Breast epithelium (tissue), 4 donors: ENCODE results near the gene ADAM30. TPM values are rescaled to one million over a fixed set of nuclear protein-coding genes. Genes with fewer than 3 reads are reported as not detected.
A peak's percentile ranks its signal among the peaks of the same experiment; 100 is the strongest.

Experiments
- DNase-seq, 2 donors: peaks; one replicate each; pipeline ENCODE4 v3.0.0-alpha.2; 2019; ENCODE audit warnings: low spot score in 2 of 2
- H3K27ac ChIP-seq, 2 donors: fragments of 200-600 bp; sonication (generic) in 1 of 2; one replicate each; pipeline ENCODE4 v1.5.1; 2016 to 2019; ENCODE audit warnings: mild to moderate bottlenecking in 1 of 2
- H3K27me3 ChIP-seq, 2 donors: fragments of 200-600 bp; sonication (generic) in 1 of 2; one replicate each; pipeline versions ENCODE4 v1.5.1 to v1.6.0; 2017 to 2019; ENCODE audit warnings: control low read depth in 1 of 2, mild to moderate bottlenecking in 1 of 2
- H3K36me3 ChIP-seq: fragments of 200-600 bp; one replicate; pipeline ENCODE4 v1.5.1; 2019
- H3K4me1 ChIP-seq, 2 donors: fragments of 200-600 bp; sonication (generic); one replicate each; pipeline ENCODE4 v1.5.1; 2016 to 2019; ENCODE audit warnings: control low read depth in 1 of 2
- H3K4me3 ChIP-seq, 3 donors: fragments of 200-600 bp; sonication (generic); 1 replicate in 2 of 3; 2 replicates in 1 of 3; pipeline ENCODE4 v1.5.1; 2016 to 2019; ENCODE audit warnings: mild to moderate bottlenecking in 3 of 3, moderate library complexity in 2 of 3
- H3K9me3 ChIP-seq, 2 donors: fragments of 200-600 bp; sonication (generic) in 1 of 2; one replicate each; pipeline ENCODE4 v1.5.1; 2016 to 2019; ENCODE audit warnings: control low read depth in 1 of 2
- CTCF ChIP-seq, 3 donors: fragments of 450-650 bp; IDR thresholded peaks; one replicate each; pipeline ENCODE4 v1.5.1; 2016 to 2017; ENCODE audit warnings: antibody characterized with exemption in 3 of 3, mild to moderate bottlenecking in 3 of 3, moderate library complexity in 3 of 3
- POLR2A ChIP-seq: fragments of 450-650 bp; IDR thresholded peaks from one replicate; pipeline ENCODE4 v1.6.1; 2016; ENCODE audit warnings: antibody characterized with exemption, mild to moderate bottlenecking, moderate library complexity
- POLR2AphosphoS5 ChIP-seq, 3 donors: sonication (generic); formaldehyde crosslinking; IDR thresholded peaks; one replicate each; pipeline ENCODE4 v1.6.1; 2017; ENCODE audit warnings: antibody characterized with exemption in 3 of 3
- intact Hi-C: fragments of 100-400 bp; cut with DNase I; formaldehyde crosslinking; loops from one replicate; pipeline ENCODE4 v1.15.1; 2023; ENCODE audit warnings: low total_unique reads
- total RNA-seq, 3 donors: library from RNA; depleted of rRNA; stranded (reverse); fragments of >200 nt; gene quantifications; one replicate each; pipeline ENCODE4 v1.1.0, GENCODE V29; 2016

The ADAM30 gene
- total RNA-seq, 3 donors from 2014 or later = not detected

- H3K4me3 ChIP-seq = peak overlapping the region in 2 of 3 donors; percentile 37 to 44
- H3K27ac ChIP-seq = peak overlapping the region in 1 of 2 donors; percentile 18
- H3K36me3 ChIP-seq = no peaks in the 10 kb centered on the region
- no peaks in the 10 kb centered on the region for H3K9me3 ChIP-seq
- no peaks in the 10 kb centered on the region for H3K27me3 ChIP-seq
- no peaks in the 10 kb centered on the region for H3K4me1 ChIP-seq
- intact Hi-C loops = no loop called here
- TF ChIP-seq POLR2A = no peak
- TF ChIP-seq POLR2AphosphoS5 (IDR thresholded peaks at IDR 0.05) = no peak
- peak; percentile 45 to 81 (median 80) for TF ChIP-seq CTCF (IDR thresholded peaks at IDR 0.05)
- DNase-seq = peak; percentile 52 to 67
Measured at GRCh38 chr1:119870917-119871596, 25.3 kb downstream of the ADAM30 start.

- no peak for DNase-seq
- Histone ChIP-seq H3K4me3 (no peak overlapping the region), H3K4me1 (no peaks in the 10 kb centered on the region), H3K27ac (no peak overlapping the region), H3K9me3 (no peaks in the 10 kb centered on the region), H3K36me3 (no peaks in the 10 kb centered on the region), H3K27me3 (no peaks in the 10 kb centered on the region)
- no peak for TF ChIP-seq POLR2AphosphoS5 (IDR thresholded peaks at IDR 0.05)
- no peak for TF ChIP-seq CTCF (IDR thresholded peaks at IDR 0.05)
- no peak for TF ChIP-seq POLR2A
- intact Hi-C loops = no loop called here
Measured at GRCh38 chr1:119869995-119870394, 26.3 kb downstream of the ADAM30 start.

DNA sequence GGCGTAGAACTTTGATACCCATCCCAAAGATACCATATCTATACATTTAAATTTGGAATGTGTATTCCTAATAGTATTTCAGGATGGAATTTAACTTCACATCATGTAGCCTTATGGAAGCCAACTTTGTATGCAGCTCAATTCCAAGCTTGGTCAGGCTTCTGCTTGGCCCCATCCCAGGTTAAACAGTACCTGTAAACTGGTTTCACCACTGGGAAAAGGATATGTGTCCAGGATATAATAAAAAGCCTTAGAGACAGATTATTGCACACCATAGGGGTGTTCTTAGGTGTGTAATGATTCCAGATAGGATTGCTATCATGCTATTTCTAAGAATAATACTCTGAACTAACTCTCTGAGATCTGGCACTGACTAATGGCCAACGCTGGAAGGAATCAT, 28.1 kb downstream of the ADAM30 start:
- intact Hi-C loops = no loop called here
- no peaks in the 10 kb centered on the region for H3K36me3 ChIP-seq
- TF ChIP-seq POLR2AphosphoS5 (IDR thresholded peaks at IDR 0.05) = no peak
- TF ChIP-seq POLR2A = no peak
- TF ChIP-seq CTCF (IDR thresholded peaks at IDR 0.05) = no peak
- no peak for DNase-seq
- no peak overlapping the region for H3K4me3 ChIP-seq
- no peaks in the 10 kb centered on the region for H3K27me3 ChIP-seq
- no peak overlapping the region for H3K27ac ChIP-seq
- H3K9me3 ChIP-seq = no peaks in the 10 kb centered on the region
- H3K4me1 ChIP-seq = no peaks in the 10 kb centered on the region

- H3K4me1 ChIP-seq = no peaks in the 10 kb centered on the region
- no peak overlapping the region for H3K4me3 ChIP-seq
- H3K36me3 ChIP-seq = no peaks in the 10 kb centered on the region
- H3K9me3 ChIP-seq = no peaks in the 10 kb centered on the region
- TF ChIP-seq CTCF (IDR thresholded peaks at IDR 0.05) = no peak
- no peak for TF ChIP-seq POLR2A
- TF ChIP-seq POLR2AphosphoS5 (IDR thresholded peaks at IDR 0.05) = no peak
- no peak overlapping the region for H3K27ac ChIP-seq
- intact Hi-C loops = no loop called here
- no peaks in the 10 kb centered on the region for H3K27me3 ChIP-seq
- DNase-seq = no peak
Measured at GRCh38 chr1:119866451-119866850, 29.9 kb downstream of the ADAM30 start.

- Histone ChIP-seq H3K9me3 (no peaks in the 10 kb centered on the region), H3K27me3 (no peaks in the 10 kb centered on the region), H3K27ac (no peak overlapping the region), H3K4me3 (no peak overlapping the region), H3K36me3 (no peaks in the 10 kb centered on the region), H3K4me1 (no peaks in the 10 kb centered on the region)
- DNase-seq = no peak
- intact Hi-C loops = no loop called here
- TF ChIP-seq POLR2AphosphoS5 (IDR thresholded peaks at IDR 0.05) (no peak), POLR2A (no peak), CTCF (IDR thresholded peaks at IDR 0.05) (no peak)
Measured at GRCh38 chr1:119865627-119866026, 30.7 kb downstream of the ADAM30 start.
